ENCODE results near the gene FBXW4. TPM values are rescaled to one million over a fixed set of nuclear protein-coding genes. Genes with fewer than 3 reads are reported as not detected.

FBXW4 gene
- total and polyA plus RNA-seq, 10 of the 15 experiments (the other 5 are each of a cell fraction or from before 2014, with no cell fraction given) = 5.7 to 42.0 (median 27.5) TPM

DNA sequence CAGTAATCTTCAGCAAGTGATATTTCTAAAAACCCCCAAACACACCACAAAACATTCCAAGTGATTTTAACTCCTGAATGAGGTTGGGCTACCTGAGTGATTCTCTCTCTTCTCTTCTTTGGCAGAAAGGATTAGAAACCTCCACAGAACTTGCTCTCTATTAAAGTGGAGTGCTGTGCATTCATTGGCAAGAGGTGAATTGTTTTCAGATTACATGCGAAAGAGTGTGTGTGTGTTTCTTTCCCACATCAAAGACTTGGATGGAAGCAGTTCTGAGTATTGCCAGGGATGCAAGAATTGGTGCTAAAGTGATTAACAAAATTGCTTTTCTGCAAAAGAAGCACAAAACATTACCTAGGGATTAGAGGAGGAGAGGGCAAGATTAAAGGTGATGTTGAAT, 13.1 kb upstream of the FBXW4 start:
- DNase-seq (ENCODE audit: low read depth, low spot score) = no peak
- Histone ChIP-seq H4K20me1 (ENCODE audit: control insufficient read depth, insufficient read depth) (no peaks in the 10 kb centered on the region), H3K4me1 (ENCODE audit: control insufficient read depth, insufficient read depth, low read length) (peaks cover 8% of the 10 kb centered on the region), H3K4me3 (no peak overlapping the region), H3K9me3 (replicated peaks; ENCODE audit: control insufficient read depth, insufficient read depth, low read length) (no peaks in the 10 kb centered on the region), H3K36me3 (ENCODE audit: control insufficient read depth in 2 of 2, insufficient read depth in 2 of 2, low read length in 1 of 2) (no peaks in the 10 kb centered on the region), H3K79me2 (ENCODE audit: control insufficient read depth, insufficient read depth, low read length) (no peaks in the 10 kb centered on the region), H3K27me3 (replicated peaks in 1 of 2; ENCODE audit: control insufficient read depth in 2 of 2, insufficient read depth in 2 of 2, low read length in 1 of 2) (no peaks in the 10 kb centered on the region), H2AFZ (ENCODE audit: control insufficient read depth, low read depth, low read length) (no peak overlapping the region), H3K27ac (ENCODE audit: control insufficient read depth, insufficient read depth) (no peak overlapping the region), H3K9ac (ENCODE audit: control insufficient read depth, insufficient read depth, low read length) (no peak overlapping the region), H3K4me2 (ENCODE audit: control insufficient read depth, insufficient read depth) (no peak overlapping the region)
- SMC1A ChIA-PET (ENCODE audit: uncharacterized antibody, unreplicated experiment) = interaction anchor here (1.4 kb wide), 1 partner anchor 12 kb away, joined by 5 read pairs; no protein-coding TSS in a partner anchor
- no peak for ATAC-seq
- in situ Hi-C loops (cut with MboI) (no loop called here), intact Hi-C loops (cut with micrococcal nuclease; ENCODE audit: unreplicated experiment) (no loop called here)
- TF ChIP-seq RUNX3 (IDR thresholded peaks at IDR 0.05; ENCODE audit: low read length) = peak; percentile 41
- TF ChIP-seq CREB1 (IDR thresholded peaks at IDR 0.05; ENCODE audit: low read depth) = no peak
- RAD21 ChIA-PET (ENCODE audit: unreplicated experiment) = interaction anchor here (2.8 kb wide), 1 partner anchor 105 kb away, joined by 8 read pairs; no protein-coding TSS in a partner anchor
- no peak for FAIRE-seq
- CTCF ChIA-PET = interaction anchor here (1.3 kb wide), 1 partner anchor 40 kb away, joined by 3 read pairs; no protein-coding TSS in a partner anchor
- WGBS (ENCODE audit: insufficient coverage, insufficient replicate concordance, low lambda C conversion rate, missing lambda C conversion rate) = 32% methylated on average over 1 of the region's 1 CpG
- no TSS peak for BruUV-seq (replicated peaks)
- POLR2A ChIA-PET = no interaction called here

DNA sequence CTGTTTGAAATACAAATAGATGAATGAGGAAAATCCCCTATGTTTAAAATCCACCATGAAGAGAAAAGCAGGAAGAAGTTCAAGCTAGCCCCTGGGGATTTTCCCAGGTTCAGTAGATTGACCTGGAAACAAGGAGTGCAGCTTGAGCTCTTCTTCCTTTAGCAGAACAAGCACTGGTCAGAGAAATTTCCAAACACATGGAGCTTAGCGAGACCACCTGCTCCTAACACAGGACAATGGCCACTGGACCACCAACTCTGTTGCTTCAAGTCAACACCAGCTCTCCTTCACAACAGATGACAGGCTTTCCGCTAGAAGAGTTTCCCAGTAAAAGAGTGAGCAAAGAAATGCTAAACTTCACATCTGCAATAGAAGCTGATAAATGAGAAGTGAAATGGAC, 9.4 kb upstream of the FBXW4 start:
- Histone ChIP-seq H3K9me3 (replicated peaks; ENCODE audit: control insufficient read depth, insufficient read depth, low read length) (no peaks in the 10 kb centered on the region), H3K4me3 (no peak overlapping the region), H3K36me3 (ENCODE audit: control insufficient read depth in 2 of 2, insufficient read depth in 2 of 2, low read length in 1 of 2) (no peaks in the 10 kb centered on the region), H3K27ac (ENCODE audit: control insufficient read depth, insufficient read depth) (no peak overlapping the region), H3K79me2 (ENCODE audit: control insufficient read depth, insufficient read depth, low read length) (no peaks in the 10 kb centered on the region), H3K27me3 (replicated peaks in 1 of 2; ENCODE audit: control insufficient read depth in 2 of 2, insufficient read depth in 2 of 2, low read length in 1 of 2) (no peaks in the 10 kb centered on the region), H3K4me2 (ENCODE audit: control insufficient read depth, insufficient read depth) (no peak overlapping the region), H3K4me1 (ENCODE audit: control insufficient read depth, insufficient read depth, low read length) (peaks cover 14% of the 10 kb centered on the region), H2AFZ (ENCODE audit: control insufficient read depth, low read depth, low read length) (no peak overlapping the region), H3K9ac (ENCODE audit: control insufficient read depth, insufficient read depth, low read length) (no peak overlapping the region), H4K20me1 (ENCODE audit: control insufficient read depth, insufficient read depth) (no peaks in the 10 kb centered on the region)
- ChIA-PET POLR2A (interaction anchor here (0.5 to 1.3 kb wide), 8 partner anchors 9 to 220 kb away, joined by 3 to 6 read pairs (median 4); partner anchors contain the start of gene OGA), RAD21 (ENCODE audit: unreplicated experiment) (interaction anchor here (0.7 to 1.6 kb wide), 7 partner anchors 8 to 117 kb away, joined by 3 to 13 read pairs (median 4); partner anchors contain the start of genes FBXW4 and POLL), SMC1A (ENCODE audit: uncharacterized antibody, unreplicated experiment) (interaction anchor here (1.0 to 2.0 kb wide), 8 partner anchors 8 to 33 kb away, joined by 3 to 10 read pairs (median 6); no protein-coding TSS in a partner anchor), CTCF (interaction anchor here (0.7 to 2.8 kb wide), 12 partner anchors 11 to 654 kb away, joined by 3 to 14 read pairs (median 4); no protein-coding TSS in a partner anchor)
- no peak for FAIRE-seq
- WGBS (ENCODE audit: insufficient coverage, insufficient replicate concordance, low lambda C conversion rate, missing lambda C conversion rate) = 91% methylated on average over 2 of the region's 2 CpGs
- in situ Hi-C loops (cut with MboI) (no loop called here), intact Hi-C loops (cut with micrococcal nuclease; ENCODE audit: unreplicated experiment) (no loop called here)
- ATAC-seq = no peak
- no peak for DNase-seq (ENCODE audit: low read depth, low spot score)
- BruUV-seq (replicated peaks) = no TSS peak
- TF ChIP-seq IKZF1 (conservative IDR thresholded peaks at IDR 0.05) (peak; percentile 39; the same call in 1 of the 2 replicates), EP300 (IDR thresholded peaks at IDR 0.05; ENCODE audit: borderline replicate concordance in 1 of 2, control insufficient read depth in 1 of 2, low read depth in 2 of 2, low read length in 2 of 2) (no peak), NFIC (IDR thresholded peaks at IDR 0.05; ENCODE audit: low read depth, low read length) (no peak), JUNB (IDR thresholded peaks at IDR 0.05) (no peak), IKZF2 (IDR thresholded peaks at IDR 0.05) (peak in 1 of 2 experiments; percentile 22; a peak in 2 of 4 replicates)
- TF ChIP-seq, protein P1, sequence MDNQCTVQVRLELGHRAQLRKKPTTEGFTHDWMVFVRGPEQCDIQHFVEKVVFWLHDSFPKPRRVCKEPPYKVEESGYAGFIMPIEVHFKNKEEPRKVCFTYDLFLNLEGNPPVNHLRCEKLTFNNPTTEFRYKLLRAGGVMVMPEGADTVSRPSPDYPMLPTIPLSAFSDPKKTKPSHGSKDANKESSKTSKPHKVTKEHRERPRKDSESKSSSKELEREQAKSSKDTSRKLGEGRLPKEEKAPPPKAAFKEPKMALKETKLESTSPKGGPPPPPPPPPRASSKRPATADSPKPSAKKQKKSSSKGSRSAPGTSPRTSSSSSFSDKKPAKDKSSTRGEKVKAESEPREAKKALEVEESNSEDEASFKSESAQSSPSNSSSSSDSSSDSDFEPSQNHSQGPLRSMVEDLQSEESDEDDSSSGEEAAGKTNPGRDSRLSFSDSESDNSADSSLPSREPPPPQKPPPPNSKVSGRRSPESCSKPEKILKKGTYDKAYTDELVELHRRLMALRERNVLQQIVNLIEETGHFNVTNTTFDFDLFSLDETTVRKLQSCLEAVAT (IDR thresholded peaks at IDR 0.05) = peak; percentile 41; the same call in 1 of the 2 replicates
- TF ChIP-seq, protein P2, sequence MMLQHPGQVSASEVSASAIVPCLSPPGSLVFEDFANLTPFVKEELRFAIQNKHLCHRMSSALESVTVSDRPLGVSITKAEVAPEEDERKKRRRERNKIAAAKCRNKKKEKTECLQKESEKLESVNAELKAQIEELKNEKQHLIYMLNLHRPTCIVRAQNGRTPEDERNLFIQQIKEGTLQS (IDR thresholded peaks at IDR 0.05; ENCODE audit: borderline replicate concordance, extremely low read depth, low read depth, low read length) = no peak
- TF ChIP-seq, protein P3, sequence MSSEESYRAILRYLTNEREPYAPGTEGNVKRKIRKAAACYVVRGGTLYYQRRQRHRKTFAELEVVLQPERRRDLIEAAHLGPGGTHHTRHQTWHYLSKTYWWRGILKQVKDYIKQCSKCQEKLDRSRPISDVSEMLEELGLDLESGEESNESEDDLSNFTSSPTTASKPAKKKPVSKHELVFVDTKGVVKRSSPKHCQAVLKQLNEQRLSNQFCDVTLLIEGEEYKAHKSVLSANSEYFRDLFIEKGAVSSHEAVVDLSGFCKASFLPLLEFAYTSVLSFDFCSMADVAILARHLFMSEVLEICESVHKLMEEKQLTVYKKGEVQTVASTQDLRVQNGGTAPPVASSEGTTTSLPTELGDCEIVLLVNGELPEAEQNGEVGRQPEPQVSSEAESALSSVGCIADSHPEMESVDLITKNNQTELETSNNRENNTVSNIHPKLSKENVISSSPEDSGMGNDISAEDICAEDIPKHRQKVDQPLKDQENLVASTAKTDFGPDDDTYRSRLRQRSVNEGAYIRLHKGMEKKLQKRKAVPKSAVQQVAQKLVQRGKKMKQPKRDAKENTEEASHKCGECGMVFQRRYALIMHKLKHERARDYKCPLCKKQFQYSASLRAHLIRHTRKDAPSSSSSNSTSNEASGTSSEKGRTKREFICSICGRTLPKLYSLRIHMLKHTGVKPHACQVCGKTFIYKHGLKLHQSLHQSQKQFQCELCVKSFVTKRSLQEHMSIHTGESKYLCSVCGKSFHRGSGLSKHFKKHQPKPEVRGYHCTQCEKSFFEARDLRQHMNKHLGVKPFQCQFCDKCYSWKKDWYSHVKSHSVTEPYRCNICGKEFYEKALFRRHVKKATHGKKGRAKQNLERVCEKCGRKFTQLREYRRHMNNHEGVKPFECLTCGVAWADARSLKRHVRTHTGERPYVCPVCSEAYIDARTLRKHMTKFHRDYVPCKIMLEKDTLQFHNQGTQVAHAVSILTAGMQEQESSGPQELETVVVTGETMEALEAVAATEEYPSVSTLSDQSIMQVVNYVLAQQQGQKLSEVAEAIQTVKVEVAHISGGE (CRISPR knock-in tag; IDR thresholded peaks at IDR 0.05) = no peak

All from GM12878 (cell line).